ENCODE data around the gene ITFG2.
A peak's percentile ranks its signal among the peaks of the same experiment; 100 is the strongest.

ITFG2 gene

GRCh38 chr12:2793561-2793960 is 18.9 kb upstream of the ITFG2 start:
- Histone ChIP-seq H3K27ac (no peak overlapping the region), H3K4me3 (no peak overlapping the region), H3K9me3 (ENCODE audit: low read depth, low read length) (no peaks in the 10 kb centered on the region), H3K36me3 (ENCODE audit: insufficient read depth, low read length) (peaks cover 24% of the 10 kb centered on the region), H3K9ac (ENCODE audit: insufficient read length) (no peak overlapping the region)
- DNase-seq (ENCODE audit: low read depth, low spot score), result no peak
- TF ChIP-seq POLR2AphosphoS5 (IDR thresholded peaks at IDR 0.05; ENCODE audit: borderline replicate concordance, low read depth, low read length) (no peak), EZH2 (IDR thresholded peaks at IDR 0.05) (no peak), FOXP2 (optimal IDR thresholded peaks at IDR 0.05; ENCODE audit: control extremely low read depth, extremely low read length, insufficient read depth) (no peak)

DNA sequence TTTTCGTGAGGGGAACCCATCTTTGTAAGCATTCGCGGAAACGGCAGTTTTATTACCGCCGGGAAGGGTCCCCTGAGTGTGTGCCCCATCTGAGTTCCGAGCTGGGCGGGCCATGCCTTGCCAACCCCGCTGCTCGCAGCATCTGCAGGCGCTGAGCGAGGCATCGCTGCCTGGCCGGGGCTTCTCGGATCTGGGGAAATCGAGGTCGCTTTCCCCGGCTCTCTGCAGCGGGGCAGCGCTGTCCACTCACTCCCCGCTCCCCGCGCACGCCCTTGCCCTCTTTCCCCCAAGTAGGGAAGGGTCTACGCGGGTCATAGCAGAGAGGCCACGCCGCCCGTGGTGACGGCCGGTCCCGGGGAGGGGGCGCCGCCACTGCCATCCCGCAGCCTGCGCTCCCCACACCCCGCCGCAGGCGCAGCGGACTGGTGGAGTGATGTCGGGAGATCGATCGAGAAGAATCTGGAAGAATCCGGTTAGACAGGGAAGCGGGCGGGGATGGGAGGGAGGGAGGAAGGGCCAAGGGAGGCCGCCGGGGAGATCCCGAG is 18.2 kb upstream of the ITFG2 start:
- peaks cover 31% of the 10 kb centered on the region for H3K36me3 ChIP-seq (ENCODE audit: insufficient read depth, low read length)
- no peak overlapping the region for H3K27ac ChIP-seq
- TF ChIP-seq POLR2AphosphoS5 (IDR thresholded peaks at IDR 0.05; ENCODE audit: borderline replicate concordance, low read depth, low read length) (no peak), FOXP2 (optimal IDR thresholded peaks at IDR 0.05; ENCODE audit: control extremely low read depth, extremely low read length, insufficient read depth) (no peak), EZH2 (IDR thresholded peaks at IDR 0.05) (no peak)
- DNase-seq (ENCODE audit: low read depth, low spot score), result no peak
- no peak overlapping the region for H3K9ac ChIP-seq (ENCODE audit: insufficient read length)
- H3K4me3 ChIP-seq, result peak overlapping the region; percentile 92
- H3K9me3 ChIP-seq (ENCODE audit: low read depth, low read length), result no peaks in the 10 kb centered on the region

DNA sequence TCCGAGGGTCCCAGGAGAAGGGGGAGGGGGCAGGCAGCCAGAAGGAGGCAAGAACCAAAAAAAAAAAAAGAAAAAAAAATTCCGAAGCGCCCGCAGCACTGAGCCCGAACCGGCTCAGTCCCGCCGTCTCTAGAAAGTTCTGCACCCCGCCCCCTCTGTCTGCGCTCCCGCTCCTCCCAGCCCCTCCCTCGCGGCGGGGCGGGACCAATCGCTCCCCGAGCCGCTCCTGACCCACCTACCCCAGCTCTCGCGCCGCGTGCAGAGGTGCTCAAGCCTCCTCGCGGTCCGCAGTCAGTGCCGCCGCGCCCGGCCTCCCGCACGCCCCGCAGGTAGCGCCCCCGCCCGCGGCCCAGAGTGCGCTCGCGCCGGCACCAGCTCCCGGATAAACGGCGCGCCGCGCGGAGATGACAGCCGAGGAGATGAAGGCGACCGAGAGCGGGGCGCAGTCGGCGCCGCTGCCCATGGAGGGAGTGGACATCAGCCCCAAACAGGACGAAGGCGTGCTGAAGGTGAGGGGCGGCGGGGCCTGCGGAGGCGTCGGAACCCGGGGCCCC is 17.7 kb upstream of the ITFG2 start, which contains the start of gene FKBP4:
Gene FKBP4 (plus strand): TSS at position 235 of the 554 bp plus-strand sequence. CDS start 170 bp downstream, at position 405.
- H3K9ac ChIP-seq (ENCODE audit: insufficient read length), result peak within 1 kb of the TSS; percentile 79
- peaks cover 37% of the 10 kb centered on the region for H3K36me3 ChIP-seq (ENCODE audit: insufficient read depth, low read length)
- H3K4me3 ChIP-seq, result peak within 1 kb of the TSS; percentile 92
- TF ChIP-seq POLR2AphosphoS5 (IDR thresholded peaks at IDR 0.05; ENCODE audit: borderline replicate concordance, low read depth, low read length), result peak; percentile 78; the same call in 1 of the 2 replicates
- TF ChIP-seq EZH2 (IDR thresholded peaks at IDR 0.05), result no peak
- TF ChIP-seq FOXP2 (optimal IDR thresholded peaks at IDR 0.05; ENCODE audit: control extremely low read depth, extremely low read length, insufficient read depth), result peak; percentile 49
- no peak within 1 kb of the TSS for H3K27ac ChIP-seq
- no peak for DNase-seq (ENCODE audit: low read depth, low spot score)
- no peaks in the 10 kb centered on the region for H3K9me3 ChIP-seq (ENCODE audit: low read depth, low read length)

- Histone ChIP-seq H3K9ac (ENCODE audit: insufficient read length) (peak overlapping the region; percentile 79), H3K9me3 (ENCODE audit: low read depth, low read length) (no peaks in the 10 kb centered on the region), H3K36me3 (ENCODE audit: insufficient read depth, low read length) (peaks cover 44% of the 10 kb centered on the region), H3K27ac (no peak overlapping the region), H3K4me3 (peak overlapping the region; percentile 92)
- no peak for TF ChIP-seq FOXP2 (optimal IDR thresholded peaks at IDR 0.05; ENCODE audit: control extremely low read depth, extremely low read length, insufficient read depth)
- TF ChIP-seq POLR2AphosphoS5 (IDR thresholded peaks at IDR 0.05; ENCODE audit: borderline replicate concordance, low read depth, low read length), result peak; percentile 58; the same call in 1 of the 2 replicates
- no peak for DNase-seq (ENCODE audit: low read depth, low spot score)
Measured at GRCh38 chr12:2795291-2796186, 16.9 kb upstream of the ITFG2 start.

GRCh38 chr12:2796187-2796666 is 16.2 kb upstream of the ITFG2 start:
- Histone ChIP-seq H3K36me3 (ENCODE audit: insufficient read depth, low read length) (peaks cover 51% of the 10 kb centered on the region), H3K9ac (ENCODE audit: insufficient read length) (peak overlapping the region; percentile 67), H3K27ac (0 out of 2 replicates have a peak overlapping the region, but pooled peaks have one; percentile 4), H3K9me3 (ENCODE audit: low read depth, low read length) (no peaks in the 10 kb centered on the region), H3K4me3 (peak overlapping the region; percentile 92)
- TF ChIP-seq FOXP2 (optimal IDR thresholded peaks at IDR 0.05; ENCODE audit: control extremely low read depth, extremely low read length, insufficient read depth), result no peak
- DNase-seq (ENCODE audit: low read depth, low spot score), result no peak

GRCh38 chr12:2797721-2798418 is 14.6 kb upstream of the ITFG2 start:
- Histone ChIP-seq H3K9ac (ENCODE audit: insufficient read length) (no peak overlapping the region), H3K4me3 (no peak overlapping the region), H3K9me3 (ENCODE audit: low read depth, low read length) (no peaks in the 10 kb centered on the region), H3K27ac (no peak overlapping the region), H3K36me3 (ENCODE audit: insufficient read depth, low read length) (peaks cover 67% of the 10 kb centered on the region)
- DNase-seq (ENCODE audit: low read depth, low spot score), result no peak
- TF ChIP-seq EZH2 (IDR thresholded peaks at IDR 0.05) (no peak), POLR2AphosphoS5 (IDR thresholded peaks at IDR 0.05; ENCODE audit: borderline replicate concordance, low read depth, low read length) (0 out of 2 replicates have a peak, but pooled peaks have one; percentile 2)

- peaks cover 90% of the 10 kb centered on the region for H3K36me3 ChIP-seq (ENCODE audit: insufficient read depth, low read length)
- DNase-seq (ENCODE audit: low read depth, low spot score), result no peak
- H3K9me3 ChIP-seq (ENCODE audit: low read depth, low read length), result no peaks in the 10 kb centered on the region
- TF ChIP-seq FOXP2 (optimal IDR thresholded peaks at IDR 0.05; ENCODE audit: control extremely low read depth, extremely low read length, insufficient read depth) (no peak), EZH2 (IDR thresholded peaks at IDR 0.05) (no peak), POLR2AphosphoS5 (IDR thresholded peaks at IDR 0.05; ENCODE audit: borderline replicate concordance, low read depth, low read length) (no peak)
- no peak overlapping the region for H3K9ac ChIP-seq (ENCODE audit: insufficient read length)
- no peak overlapping the region for H3K27ac ChIP-seq
- H3K4me3 ChIP-seq, result no peak overlapping the region
Measured at GRCh38 chr12:2800046-2800570, 12.4 kb upstream of the ITFG2 start.

All from SK-N-MC (cell line).